Fibroblast of upper back skin (primary cell): Measurements from ENCODE around the gene TLE5.
"Not testable (repeated sequence)": the region's sequence is repeated elsewhere in the genome, so short reads cannot be mapped to it uniquely, and the experiment has no call there.

ENCODE experiments used
- DNase-seq: peaks from one replicate; pipeline ENCODE4 v3.0.0-alpha.2; 2013

TLE5 gene

GRCh38 chr19:3060857-3061181 is 1.5 kb downstream of the TLE5 start:
- no peak for DNase-seq

- no peak for DNase-seq
These were observed 2.6 kb downstream of the TLE5 start for GRCh38 chr19:3059653-3060052.

GRCh38 chr19:3058821-3059314 is 3.4 kb downstream of the TLE5 start:
- no peak for DNase-seq

- no peak for DNase-seq
These were observed 4.1 kb downstream of the TLE5 start for GRCh38 chr19:3058009-3058820.

- DNase-seq, result no peak
These were observed 5.0 kb downstream of the TLE5 start for GRCh38 chr19:3057275-3057714.

DNA sequence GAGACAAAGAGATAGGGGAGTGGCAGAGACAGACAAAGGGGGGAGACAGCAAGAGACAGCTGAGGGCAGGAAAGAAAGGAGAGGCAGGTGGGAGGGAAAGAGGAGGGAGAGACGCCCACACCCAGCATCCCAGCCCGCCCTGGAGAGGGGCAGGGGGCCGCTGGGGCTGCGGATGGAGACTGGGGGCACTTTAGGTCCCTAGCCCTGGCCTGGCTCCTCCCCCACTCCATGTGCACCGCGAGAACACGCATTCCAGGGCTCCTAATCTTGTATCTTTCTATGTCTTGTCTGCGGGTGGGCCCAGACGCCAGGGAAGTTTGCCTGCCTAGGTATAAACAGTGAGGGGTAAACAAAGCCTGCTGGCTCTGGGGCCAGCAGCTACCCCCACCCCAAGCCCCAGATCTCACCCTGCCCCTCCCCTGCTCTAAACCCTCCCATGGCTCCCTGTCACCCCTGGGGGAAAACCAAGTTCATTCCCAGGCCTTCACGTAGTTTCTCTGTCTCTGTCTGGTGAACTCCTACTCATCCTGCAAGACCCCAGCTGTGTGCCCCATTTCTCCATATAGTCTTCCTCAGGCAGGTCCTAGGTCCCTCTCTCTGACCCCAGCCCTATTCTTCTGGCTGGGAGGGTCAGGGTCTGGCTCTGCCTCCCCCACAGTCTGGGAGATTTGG is 5.7 kb downstream of the TLE5 start:
- no peak for DNase-seq

GRCh38 chr19:3055741-3056416 is 6.4 kb downstream of the TLE5 start:
- DNase-seq, result no peak

GRCh38 chr19:3054972-3055740 is 7.1 kb downstream of the TLE5 start:
- DNase-seq, result peak; percentile 38

- DNase-seq, result no peak
These were observed 7.9 kb downstream of the TLE5 start for GRCh38 chr19:3054265-3054971.

DNA sequence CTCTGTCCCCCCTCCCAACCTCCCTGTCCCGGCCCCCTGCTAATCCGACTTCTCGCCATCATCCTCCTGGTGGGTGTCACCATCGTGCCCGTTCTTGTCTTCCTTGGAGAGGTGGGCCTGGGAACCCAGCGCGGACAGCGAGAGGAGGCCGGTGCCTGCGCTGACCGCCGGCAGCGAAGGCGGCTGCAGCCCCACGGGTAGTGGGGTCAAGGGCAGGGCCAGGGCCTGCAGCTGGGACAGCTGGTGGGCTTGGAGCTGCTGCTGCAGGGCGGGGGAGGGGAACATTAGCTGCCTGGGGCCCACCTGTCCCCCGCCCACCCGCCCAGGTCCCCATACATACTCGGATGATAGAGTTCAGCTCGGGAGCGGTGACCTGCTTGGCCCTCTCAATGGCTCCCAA is 8.5 kb downstream of the TLE5 start:
- no peak for DNase-seq

- DNase-seq, result no peak
These were observed 9.1 kb downstream of the TLE5 start for GRCh38 chr19:3053218-3053621.

DNA sequence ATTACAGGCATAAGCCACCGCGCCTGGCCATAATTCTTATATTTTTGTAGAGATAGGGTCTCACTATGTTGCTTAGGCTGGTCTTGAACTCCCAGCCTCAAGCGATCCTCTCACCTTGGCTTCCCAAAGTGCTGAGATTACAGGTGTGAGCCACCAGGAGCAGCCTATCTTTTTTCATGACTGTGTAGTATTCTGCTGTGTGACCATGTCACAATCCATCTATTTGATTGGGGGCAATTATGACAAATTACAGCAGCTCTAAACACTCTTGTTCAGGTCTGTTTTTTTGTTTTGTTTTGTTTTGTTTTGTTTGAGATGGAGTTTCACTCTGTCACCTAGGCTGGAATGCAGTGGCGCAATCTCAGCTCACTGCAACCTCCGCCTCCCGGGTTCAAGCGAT is 12.3 kb downstream of the TLE5 start:
- not testable (repeated sequence) for DNase-seq

DNA sequence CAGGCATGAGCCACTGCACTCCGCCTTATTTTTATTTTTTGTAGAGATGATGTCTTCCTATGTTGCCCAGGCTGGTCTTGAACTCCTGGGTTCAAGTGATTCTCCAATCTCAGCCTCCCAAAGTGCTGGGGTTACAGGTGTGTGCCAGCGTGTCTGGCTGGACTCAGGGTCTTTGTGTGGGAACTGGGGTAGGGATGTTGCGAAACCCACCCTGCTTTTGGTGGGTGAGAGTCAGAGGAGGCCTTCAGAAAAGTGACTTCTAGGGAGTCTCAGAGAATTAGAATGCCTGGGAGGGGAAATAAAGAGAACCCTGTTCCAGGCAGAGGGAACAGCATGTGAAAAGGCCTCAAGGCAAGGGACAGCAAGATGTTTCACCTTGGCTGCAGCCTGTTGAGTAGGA is 13.2 kb downstream of the TLE5 start:
- DNase-seq, result no peak

- DNase-seq, result no peak
These were observed 14.1 kb downstream of the TLE5 start for GRCh38 chr19:3048190-3048533.

DNA sequence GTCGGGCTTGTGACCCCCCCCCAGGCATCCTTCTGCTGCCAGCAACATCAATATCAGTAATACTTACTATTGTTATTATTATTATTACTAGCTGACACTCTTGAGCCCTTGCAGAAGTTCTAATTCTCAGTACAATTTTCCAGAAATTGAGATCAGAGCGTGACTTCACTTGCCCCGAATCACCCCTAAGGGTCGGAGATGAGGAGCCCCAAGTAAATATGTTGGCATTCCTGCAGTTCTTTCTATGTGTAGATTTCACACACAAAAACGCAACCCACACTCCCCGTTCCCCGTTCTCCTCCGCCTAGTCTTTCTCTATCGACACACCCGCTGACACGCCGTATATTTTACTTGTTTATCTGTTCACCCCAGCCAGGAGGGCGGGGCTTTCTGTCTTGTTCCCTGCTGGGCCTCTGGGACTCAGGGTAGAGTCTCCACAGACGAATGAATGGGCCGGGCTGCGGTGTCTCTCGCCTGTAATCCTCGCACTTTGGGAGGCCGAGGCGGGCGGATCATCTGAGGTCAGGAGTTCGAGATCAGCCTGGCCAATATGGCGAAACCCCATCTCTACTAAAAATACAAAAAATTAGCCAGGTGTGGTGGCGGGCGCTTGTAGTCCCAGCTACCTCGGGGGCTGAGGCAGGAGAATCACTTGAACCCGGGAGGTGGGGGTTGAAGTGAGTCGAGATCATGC is 14.7 kb downstream of the TLE5 start:
- peak; percentile 72 for DNase-seq

DNA sequence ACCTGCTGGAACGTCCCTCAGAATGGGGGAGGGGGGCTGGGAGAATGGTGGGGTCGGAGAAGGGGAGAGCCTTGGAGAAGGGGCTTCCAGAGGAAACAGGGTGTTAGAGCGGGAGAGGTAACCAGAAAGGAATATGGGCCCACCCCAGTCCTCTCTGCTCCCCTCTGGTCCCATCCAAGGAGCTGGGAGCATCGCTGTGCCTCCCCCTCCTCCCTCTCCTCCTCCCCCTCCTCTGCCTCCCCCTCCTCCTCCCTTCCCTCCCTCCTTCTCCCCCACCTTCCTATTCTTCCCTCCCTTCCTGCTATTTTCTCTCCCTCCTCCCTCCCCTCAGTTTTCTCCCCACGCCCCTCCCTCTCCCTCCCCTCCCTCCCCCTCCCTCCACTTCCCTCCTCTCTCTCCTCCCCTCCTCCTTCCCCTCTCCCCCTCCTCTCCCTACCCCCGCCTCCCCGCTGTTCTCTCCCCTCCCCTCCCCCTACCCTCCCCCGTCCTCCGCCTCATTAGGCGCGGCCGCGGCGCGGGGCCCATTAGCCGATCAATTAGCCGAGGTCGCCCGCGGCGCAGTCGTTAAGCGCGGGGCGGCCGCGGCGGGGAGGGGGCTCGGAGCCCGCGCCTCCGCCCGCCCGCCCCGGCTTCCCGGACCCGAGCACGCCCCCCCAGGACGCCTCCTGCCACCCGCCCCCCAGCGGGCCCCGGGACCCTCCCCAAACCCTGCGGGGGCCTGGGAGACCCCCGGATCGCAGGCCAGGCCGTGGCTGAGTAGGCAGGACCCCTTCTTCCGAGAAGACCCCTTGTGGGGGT is 15.4 kb downstream of the TLE5 start:
- DNase-seq, result no peak

GRCh38 chr19:3045885-3046697 is 16.2 kb downstream of the TLE5 start:
- DNase-seq, result no peak

DNA sequence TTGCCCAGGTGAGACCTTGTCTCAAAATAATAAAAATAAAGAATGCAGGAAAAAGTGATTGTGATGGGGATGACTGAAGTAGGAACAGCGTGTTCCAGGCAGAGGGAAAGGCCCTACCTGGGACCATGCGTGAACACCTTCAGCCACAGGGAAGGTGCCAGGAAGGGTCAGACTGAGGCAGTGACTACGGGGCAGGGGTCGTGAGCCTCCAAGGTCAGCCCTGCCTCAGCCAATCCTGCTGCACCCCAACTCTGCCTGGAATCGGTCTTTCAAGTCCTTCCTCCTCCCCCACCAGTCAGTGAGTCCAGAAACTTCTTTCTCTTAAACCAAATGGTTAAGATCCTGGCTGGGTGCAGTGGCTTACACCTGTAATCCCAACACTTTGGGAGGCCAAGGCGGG is 17.1 kb downstream of the TLE5 start:
- no peak for DNase-seq

DNA sequence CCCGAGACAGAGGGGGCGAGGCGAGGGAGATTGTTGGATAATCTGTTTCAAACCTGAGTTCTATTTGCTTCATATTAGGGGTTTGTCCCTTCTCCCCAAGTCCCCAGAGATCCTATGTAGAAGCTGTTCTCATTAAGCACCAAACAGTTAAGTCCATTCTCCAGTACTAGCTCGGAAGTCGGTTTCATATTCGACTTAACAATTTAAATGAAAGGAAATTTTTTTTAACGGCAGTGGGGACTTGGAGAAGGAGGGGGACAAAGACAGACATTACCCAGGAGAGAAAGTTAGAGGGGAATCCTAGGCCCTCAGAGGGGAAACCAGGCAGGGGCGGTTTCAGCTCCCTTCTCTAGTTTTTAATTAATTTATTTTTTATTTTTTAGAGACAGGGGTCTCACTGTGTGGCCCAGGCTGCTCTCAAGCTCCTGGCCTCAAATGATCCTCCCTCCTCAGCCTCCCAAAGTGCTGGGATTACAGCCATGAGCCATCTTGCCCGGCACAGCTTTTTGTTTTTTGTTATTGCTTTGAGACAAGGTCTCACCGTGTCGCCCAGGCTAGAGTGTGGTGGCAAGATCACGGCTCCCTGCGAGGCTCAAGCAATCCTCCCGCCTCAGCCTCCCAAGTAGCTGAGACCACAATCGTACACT is 19.6 kb downstream of the TLE5 start:
- no peak for DNase-seq
